22Rv1 (cell line): ENCODE results near the gene GTSF1L.

Experiments used
- CTCF ChIP-seq: fragments of 450-650 bp; IDR thresholded peaks from 2 replicates; pipeline ENCODE4 v1.5.1; 2017; ENCODE audit warnings: mild to moderate bottlenecking
- ZFX ChIP-seq: fragments of 450-650 bp; IDR thresholded peaks from 2 replicates; pipeline ENCODE4 v1.6.1; 2017; ENCODE audit warnings: antibody characterized with exemption, borderline replicate concordance

DNA sequence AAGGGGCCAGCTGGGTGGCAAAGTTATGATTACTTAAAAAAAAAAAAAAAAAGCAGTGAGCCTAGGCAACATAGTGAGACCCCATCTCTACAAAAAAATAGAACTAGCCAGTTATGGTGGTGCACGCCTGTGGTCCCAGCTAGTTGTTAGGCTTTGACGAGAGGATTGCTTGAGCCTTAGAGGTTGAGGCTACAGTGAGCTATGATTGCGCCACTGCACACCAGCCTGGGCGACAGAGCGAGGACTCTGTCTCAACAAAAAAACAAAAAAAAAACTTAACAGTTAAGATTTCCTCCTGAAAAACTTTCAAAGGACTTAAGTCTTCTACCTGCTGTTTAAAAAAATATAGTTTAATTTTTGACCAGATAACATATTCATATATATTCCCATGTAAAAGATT, 2.4 kb downstream of the GTSF1L start:
- TF ChIP-seq CTCF (no peak), ZFX (no peak)
